ENCODE results near the gene FBXO31.
"Not testable (repeated sequence)": the region's sequence is repeated elsewhere in the genome, so short reads cannot be mapped to it uniquely, and the experiment has no call there.

Gene FBXO31

GRCh38 chr16:87390641-87391323, 7.2 kb upstream of the FBXO31 start:
- Histone ChIP-seq H4K20me1 (ENCODE audit: insufficient read depth, low read length) (peaks cover 26% of the 10 kb centered on the region; the same call in 1 of the 2 replicates), H3K79me2 (ENCODE audit: low read length) (peaks cover 23% of the 10 kb centered on the region), H3K4me1 (ENCODE audit: low read length) (peaks cover 36% of the 10 kb centered on the region), H3K27me3 (ENCODE audit: low read depth, low read length) (no peaks in the 10 kb centered on the region), H3K27ac (ENCODE audit: low read length) (no peak overlapping the region), H3K9ac (ENCODE audit: low read length) (peak overlapping the region; percentile 78; the same call in 1 of the 2 replicates), H3K4me3 (ENCODE audit: low read length) (peak overlapping the region; percentile 84), H3K36me3 (replicated peaks; ENCODE audit: low read depth, low read length) (no peaks in the 10 kb centered on the region), H3K9me3 (ENCODE audit: insufficient read depth, low read length) (no peaks in the 10 kb centered on the region), H3K4me2 (ENCODE audit: low read length) (peak overlapping the region; percentile 94), H2AFZ (ENCODE audit: low read depth, low read length) (no peak overlapping the region)
- no peak for TF ChIP-seq EZH2phosphoT487 (IDR thresholded peaks at IDR 0.05; ENCODE audit: low read depth)
- no peak for TF ChIP-seq CTCF (IDR thresholded peaks at IDR 0.05; ENCODE audit: low read depth, low read length)

- peaks cover 36% of the 10 kb centered on the region for H3K4me1 ChIP-seq (ENCODE audit: low read length)
- H3K27ac ChIP-seq (ENCODE audit: low read length); H2AFZ ChIP-seq (ENCODE audit: low read depth, low read length): not testable (repeated sequence)
Observed at GRCh38 chr16:87389914-87390313, 6.3 kb upstream of the FBXO31 start.

GRCh38 chr16:87389245-87389644, 5.7 kb upstream of the FBXO31 start:
- H3K36me3 ChIP-seq (replicated peaks; ENCODE audit: low read depth, low read length) = no peaks in the 10 kb centered on the region
- no peaks in the 10 kb centered on the region for H3K9me3 ChIP-seq (ENCODE audit: insufficient read depth, low read length)
- H3K4me3 ChIP-seq (ENCODE audit: low read length) = no peak overlapping the region
- no peak overlapping the region; the same call in 1 of the 2 replicates for H3K27ac ChIP-seq (ENCODE audit: low read length)
- no peaks in the 10 kb centered on the region for H3K27me3 ChIP-seq (ENCODE audit: low read depth, low read length)
- H4K20me1 ChIP-seq (ENCODE audit: insufficient read depth, low read length) = peaks cover 14% of the 10 kb centered on the region; the same call in 1 of the 2 replicates
- peaks cover 14% of the 10 kb centered on the region for H3K79me2 ChIP-seq (ENCODE audit: low read length)
- peak overlapping the region; percentile 62; the same call in 1 of the 2 replicates for H3K9ac ChIP-seq (ENCODE audit: low read length)
- TF ChIP-seq EZH2phosphoT487 (IDR thresholded peaks at IDR 0.05; ENCODE audit: low read depth) (no peak), CTCF (IDR thresholded peaks at IDR 0.05; ENCODE audit: low read depth, low read length) (no peak)
- H3K4me1 ChIP-seq (ENCODE audit: low read length) = peaks cover 38% of the 10 kb centered on the region
- no peak overlapping the region for H3K4me2 ChIP-seq (ENCODE audit: low read length)
- no peak overlapping the region for H2AFZ ChIP-seq (ENCODE audit: low read depth, low read length)

More at GRCh38 chr16:87389914-87390313, 6.3 kb upstream of the FBXO31 start:
- H3K27me3 ChIP-seq (ENCODE audit: low read depth, low read length); H3K9ac ChIP-seq (ENCODE audit: low read length); H3K9me3 ChIP-seq (ENCODE audit: insufficient read depth, low read length); H3K4me2 ChIP-seq (ENCODE audit: low read length); H3K36me3 ChIP-seq (replicated peaks; ENCODE audit: low read depth, low read length); H3K4me3 ChIP-seq (ENCODE audit: low read length): not testable (repeated sequence)
- Histone ChIP-seq H4K20me1 (ENCODE audit: insufficient read depth, low read length) (peaks cover 20% of the 10 kb centered on the region; the same call in 1 of the 2 replicates), H3K79me2 (ENCODE audit: low read length) (peaks cover 17% of the 10 kb centered on the region)

GRCh38 chr16:87388818-87389134, 5.2 kb upstream of the FBXO31 start:
- peak overlapping the region; percentile 81 for H3K27ac ChIP-seq (ENCODE audit: low read length)
- H3K36me3 ChIP-seq (replicated peaks; ENCODE audit: low read depth, low read length) = no peaks in the 10 kb centered on the region
- H3K79me2 ChIP-seq (ENCODE audit: low read length) = peaks cover 12% of the 10 kb centered on the region
- H3K4me1 ChIP-seq (ENCODE audit: low read length) = peaks cover 34% of the 10 kb centered on the region
- H3K4me2 ChIP-seq (ENCODE audit: low read length) = peak overlapping the region; percentile 82
- peaks cover 10% of the 10 kb centered on the region; the same call in 1 of the 2 replicates for H4K20me1 ChIP-seq (ENCODE audit: insufficient read depth, low read length)
- H2AFZ ChIP-seq (ENCODE audit: low read depth, low read length) = peak overlapping the region; percentile 72
- peak overlapping the region; percentile 62 for H3K9ac ChIP-seq (ENCODE audit: low read length)
- no peaks in the 10 kb centered on the region for H3K9me3 ChIP-seq (ENCODE audit: insufficient read depth, low read length)
- TF ChIP-seq CTCF (IDR thresholded peaks at IDR 0.05; ENCODE audit: low read depth, low read length) = no peak
- TF ChIP-seq EZH2phosphoT487 (IDR thresholded peaks at IDR 0.05; ENCODE audit: low read depth) = no peak
- H3K4me3 ChIP-seq (ENCODE audit: low read length) = peak overlapping the region; percentile 68
- H3K27me3 ChIP-seq (ENCODE audit: low read depth, low read length) = no peaks in the 10 kb centered on the region
